Measurements from ENCODE around the gene TBC1D5.
A peak's percentile ranks its signal among the peaks of the same experiment; 100 is the strongest.
"Not testable (repeated sequence)": the region's sequence is repeated elsewhere in the genome, so short reads cannot be mapped to it uniquely, and the experiment has no call there.

Gene TBC1D5

DNA sequence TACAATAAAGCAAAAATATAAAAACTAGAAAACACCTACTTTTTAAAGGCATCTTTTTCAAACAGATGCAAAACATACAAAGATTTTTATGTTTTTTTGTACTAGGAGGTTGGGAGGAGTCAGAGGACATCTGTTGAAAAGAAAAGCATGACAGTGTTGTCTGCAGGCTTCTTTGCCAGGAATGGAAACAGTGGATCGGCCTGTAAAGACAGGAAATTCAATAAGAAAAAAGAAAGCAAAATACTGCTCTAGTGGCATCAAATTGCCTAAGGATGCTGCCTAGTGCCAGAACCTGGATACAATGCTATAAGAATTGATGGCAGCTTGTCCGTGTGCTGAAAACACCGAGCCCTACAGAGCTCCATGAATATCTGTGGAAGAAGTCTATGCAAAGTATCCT is 69.9 kb downstream of the TBC1D5 start:
- no peak for DNase-seq
- H3K27me3 Mint-ChIP-seq (ENCODE audit: low read depth, poor library complexity) = no peaks in the 10 kb centered on the region
- TF ChIP-seq, protein P1, sequence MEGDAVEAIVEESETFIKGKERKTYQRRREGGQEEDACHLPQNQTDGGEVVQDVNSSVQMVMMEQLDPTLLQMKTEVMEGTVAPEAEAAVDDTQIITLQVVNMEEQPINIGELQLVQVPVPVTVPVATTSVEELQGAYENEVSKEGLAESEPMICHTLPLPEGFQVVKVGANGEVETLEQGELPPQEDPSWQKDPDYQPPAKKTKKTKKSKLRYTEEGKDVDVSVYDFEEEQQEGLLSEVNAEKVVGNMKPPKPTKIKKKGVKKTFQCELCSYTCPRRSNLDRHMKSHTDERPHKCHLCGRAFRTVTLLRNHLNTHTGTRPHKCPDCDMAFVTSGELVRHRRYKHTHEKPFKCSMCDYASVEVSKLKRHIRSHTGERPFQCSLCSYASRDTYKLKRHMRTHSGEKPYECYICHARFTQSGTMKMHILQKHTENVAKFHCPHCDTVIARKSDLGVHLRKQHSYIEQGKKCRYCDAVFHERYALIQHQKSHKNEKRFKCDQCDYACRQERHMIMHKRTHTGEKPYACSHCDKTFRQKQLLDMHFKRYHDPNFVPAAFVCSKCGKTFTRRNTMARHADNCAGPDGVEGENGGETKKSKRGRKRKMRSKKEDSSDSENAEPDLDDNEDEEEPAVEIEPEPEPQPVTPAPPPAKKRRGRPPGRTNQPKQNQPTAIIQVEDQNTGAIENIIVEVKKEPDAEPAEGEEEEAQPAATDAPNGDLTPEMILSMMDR (IDR thresholded peaks at IDR 0.05) = no peak
- H3K9me3 Mint-ChIP-seq = peaks cover 3% of the 10 kb centered on the region
- no peak overlapping the region for H3K4me3 Mint-ChIP-seq
- no peaks in the 10 kb centered on the region for H3K4me1 Mint-ChIP-seq
- H3K36me3 Mint-ChIP-seq (ENCODE audit: low read depth) = peaks cover 4% of the 10 kb centered on the region
- H3K27ac Mint-ChIP-seq = peak overlapping the region; percentile 84

DNA sequence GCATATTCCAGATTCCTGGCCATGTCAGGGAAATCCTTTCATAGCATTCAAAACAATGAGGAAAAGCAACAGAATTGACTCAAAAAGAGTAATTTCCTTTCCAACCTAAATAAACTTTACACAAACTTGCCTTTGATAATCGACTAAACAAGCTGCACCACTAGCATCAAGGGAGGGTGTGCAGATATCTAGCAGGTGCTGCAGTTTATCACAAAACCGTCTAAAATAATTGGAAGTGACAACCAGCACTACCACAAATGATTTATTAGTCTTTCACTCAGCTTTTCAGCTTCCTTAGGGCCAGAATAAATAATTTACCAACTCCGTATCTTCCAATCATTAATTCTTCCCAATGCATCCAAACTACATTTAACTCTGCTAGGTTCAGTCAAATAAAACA is 71.7 kb downstream of the TBC1D5 start:
- Mint-ChIP-seq H3K9me3 (no peaks in the 10 kb centered on the region), H3K4me1 (no peaks in the 10 kb centered on the region), H3K27ac (no peak overlapping the region)

DNA sequence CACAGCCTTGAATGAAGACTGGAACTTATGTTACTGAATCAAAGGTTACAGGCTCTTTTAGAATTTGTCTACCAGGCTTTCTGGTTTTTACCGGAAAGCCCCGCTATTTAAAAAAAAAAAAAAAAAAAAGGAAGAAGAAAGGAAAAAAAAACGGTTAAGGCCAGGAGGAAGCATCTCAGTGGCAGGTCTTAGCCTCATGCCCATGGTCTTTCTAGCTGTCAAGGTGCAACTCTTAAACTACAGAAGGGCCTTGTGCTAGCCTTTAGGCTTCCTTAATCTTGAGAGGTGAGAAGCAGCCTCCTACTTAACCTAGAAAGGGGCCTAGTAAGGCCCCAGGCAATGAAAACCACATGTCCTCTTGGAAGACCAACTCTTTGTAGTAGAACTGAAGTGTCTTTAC is 77.5 kb downstream of the TBC1D5 start:
- TF ChIP-seq, protein P1 (IDR thresholded peaks at IDR 0.05) = no peak
- Mint-ChIP-seq H3K27ac (no peak overlapping the region), H3K36me3 (ENCODE audit: low read depth) (peaks cover 4% of the 10 kb centered on the region), H3K9me3 (no peaks in the 10 kb centered on the region), H3K4me1 (no peaks in the 10 kb centered on the region), H3K4me3 (no peak overlapping the region), H3K27me3 (ENCODE audit: low read depth, poor library complexity) (no peaks in the 10 kb centered on the region)
- no peak for DNase-seq

More for the DNA sequence above, 71.7 kb downstream of the TBC1D5 start:
- Mint-ChIP-seq H3K4me3 (no peak overlapping the region), H3K36me3 (ENCODE audit: low read depth) (peaks cover 4% of the 10 kb centered on the region), H3K27me3 (ENCODE audit: low read depth, poor library complexity) (no peaks in the 10 kb centered on the region)
- TF ChIP-seq, protein P1 (IDR thresholded peaks at IDR 0.05) = no peak
- DNase-seq = no peak

DNA sequence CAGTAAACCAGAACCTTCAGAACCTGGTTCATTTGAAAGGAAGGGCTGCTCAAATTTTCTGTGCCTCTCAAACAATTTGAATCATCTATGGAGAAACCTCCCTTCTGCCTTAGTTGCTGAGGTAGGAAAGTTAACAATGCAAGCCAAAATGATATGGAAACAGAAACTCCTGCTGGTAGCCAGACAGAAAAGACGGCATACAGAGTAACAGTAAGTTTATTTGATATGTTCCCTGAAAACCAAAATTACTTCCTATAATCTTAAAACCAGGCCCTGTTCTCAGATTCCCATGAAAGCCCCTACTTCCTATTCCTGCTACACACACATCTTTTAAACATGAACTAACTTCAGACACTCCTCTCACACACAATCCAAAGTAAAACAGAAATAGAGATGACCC is 86.2 kb downstream of the TBC1D5 start:
- Mint-ChIP-seq H3K4me3 (no peak overlapping the region), H3K9me3 (no peaks in the 10 kb centered on the region), H3K36me3 (ENCODE audit: low read depth) (no peaks in the 10 kb centered on the region), H3K4me1 (no peaks in the 10 kb centered on the region), H3K27me3 (ENCODE audit: low read depth, poor library complexity) (no peaks in the 10 kb centered on the region), H3K27ac (peak overlapping the region; percentile 16)
- TF ChIP-seq, protein P1 (IDR thresholded peaks at IDR 0.05) = no peak
- no peak for DNase-seq

DNA sequence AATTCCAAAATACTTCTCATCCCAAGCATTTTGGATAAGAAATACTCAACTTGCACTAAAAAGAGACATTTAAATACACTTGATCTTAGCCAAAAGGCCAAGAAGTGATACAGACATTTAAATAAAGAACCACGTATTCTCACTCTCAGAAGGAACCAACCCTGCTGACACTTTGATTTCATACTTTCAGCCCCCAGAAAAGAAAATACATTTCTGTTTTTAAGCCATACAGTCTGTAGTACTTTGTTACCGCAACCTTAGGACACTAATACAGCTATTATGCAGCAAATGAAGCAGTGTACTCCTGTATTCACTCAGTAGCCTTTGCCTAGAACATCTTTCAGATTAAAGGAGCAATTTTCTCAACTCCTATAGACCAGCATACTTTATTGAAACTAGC is 86.7 kb downstream of the TBC1D5 start:
- no peaks in the 10 kb centered on the region for H3K4me1 Mint-ChIP-seq
- no peaks in the 10 kb centered on the region for H3K36me3 Mint-ChIP-seq (ENCODE audit: low read depth)
- TF ChIP-seq, protein P1 (IDR thresholded peaks at IDR 0.05) = no peak
- no peak for DNase-seq
- H3K27me3 Mint-ChIP-seq (ENCODE audit: low read depth, poor library complexity) = no peaks in the 10 kb centered on the region
- H3K4me3 Mint-ChIP-seq = no peak overlapping the region
- no peak overlapping the region for H3K27ac Mint-ChIP-seq
- H3K9me3 Mint-ChIP-seq = no peaks in the 10 kb centered on the region

DNA sequence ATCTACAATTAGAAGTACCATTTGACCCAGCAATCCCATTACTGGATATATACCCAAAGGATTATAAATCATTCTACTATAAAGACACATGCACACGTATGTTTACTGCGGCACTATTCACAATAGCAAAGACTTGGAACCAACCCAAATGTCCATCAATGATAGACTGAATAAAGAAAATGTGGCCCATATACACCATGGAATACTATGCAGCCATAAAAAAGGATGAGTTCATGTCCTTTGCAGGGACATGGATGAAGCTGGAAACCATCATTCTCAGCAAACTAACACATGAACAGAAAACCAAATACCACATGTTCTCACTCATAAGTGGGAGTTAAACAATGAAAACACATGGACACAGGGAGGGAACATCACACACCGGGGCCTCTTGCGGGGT is 92.7 kb downstream of the TBC1D5 start:
- DNase-seq; H3K4me1 Mint-ChIP-seq; H3K27ac Mint-ChIP-seq; H3K9me3 Mint-ChIP-seq; H3K27me3 Mint-ChIP-seq (ENCODE audit: low read depth, poor library complexity); H3K4me3 Mint-ChIP-seq; H3K36me3 Mint-ChIP-seq (ENCODE audit: low read depth): not testable (repeated sequence)

DNA sequence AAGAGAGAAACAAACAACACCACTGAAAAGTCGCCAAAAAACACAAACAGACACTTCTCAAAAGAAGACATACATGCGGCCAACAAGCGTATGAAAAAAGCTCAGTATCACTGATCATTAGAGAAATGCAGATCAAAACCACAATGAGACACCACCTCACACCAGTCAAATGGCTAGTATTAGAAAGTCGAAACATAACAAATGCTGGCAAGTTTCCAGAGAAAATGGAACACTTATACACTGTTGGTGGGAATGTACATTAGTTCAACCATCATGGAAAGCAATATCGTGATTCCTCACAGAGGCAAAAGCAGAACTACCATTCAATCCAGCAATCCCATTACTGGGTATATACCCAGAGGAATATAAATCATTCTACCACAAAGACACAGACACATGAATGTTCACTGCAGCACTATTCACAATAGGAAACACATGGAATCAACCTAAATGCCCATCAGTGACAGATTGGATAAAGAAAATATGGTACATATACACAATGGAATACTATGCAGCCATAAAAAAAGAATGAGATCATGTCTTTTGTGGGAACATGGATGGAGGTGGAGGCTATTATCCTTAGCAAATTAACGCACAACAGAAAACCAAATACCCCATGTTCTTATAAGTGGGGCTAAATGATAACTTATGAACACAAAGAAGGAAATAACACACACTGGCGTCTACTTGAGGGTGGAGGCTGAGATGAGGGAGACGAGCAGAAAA is 93.6 kb downstream of the TBC1D5 start:
- not testable (repeated sequence) for DNase-seq; H3K9me3 Mint-ChIP-seq; H3K27me3 Mint-ChIP-seq (ENCODE audit: low read depth, poor library complexity); H3K4me3 Mint-ChIP-seq; H3K4me1 Mint-ChIP-seq; H3K36me3 Mint-ChIP-seq (ENCODE audit: low read depth); H3K27ac Mint-ChIP-seq

All from nephron progenitor cell (in vitro differentiated cells).